Choroid plexus epithelial cell (primary cell): ENCODE data around the gene LIN54.

ENCODE experiments used
- DNase-seq: peaks from one replicate; pipeline ENCODE4 v3.0.0-alpha.2; 2010; ENCODE audit warnings: low read depth
- H3K4me3 ChIP-seq: 2 replicates; pipeline ENCODE4 v1.5.1; 2011; ENCODE audit warnings: low read depth, mild to moderate bottlenecking, control low read depth, low read length, moderate library complexity
- CTCF ChIP-seq: conservative IDR thresholded peaks from 2 replicates; pipeline ENCODE4 v1.5.1; 2011; ENCODE audit warnings: low read depth, mild to moderate bottlenecking, control low read depth, inconsistent platforms, low read length, moderate library complexity

The LIN54 gene

GRCh38 chr4:82969414-82969813 lies 41.2 kb downstream of the LIN54 start:
- TF ChIP-seq CTCF = no peak
- no peak for DNase-seq
- H3K4me3 ChIP-seq = no peak overlapping the region

GRCh38 chr4:82968972-82969371 lies 41.7 kb downstream of the LIN54 start:
- H3K4me3 ChIP-seq = no peak overlapping the region
- TF ChIP-seq CTCF = no peak
- DNase-seq = no peak

- no peak overlapping the region for H3K4me3 ChIP-seq
Measured at GRCh38 chr4:82965763-82966162, 44.9 kb downstream of the LIN54 start.

GRCh38 chr4:82957045-82957444 lies 53.6 kb downstream of the LIN54 start:
- no peak for TF ChIP-seq CTCF
- no peak for DNase-seq
- no peak overlapping the region for H3K4me3 ChIP-seq

More at GRCh38 chr4:82965763-82966162, 44.9 kb downstream of the LIN54 start:
- no peak for DNase-seq
- TF ChIP-seq CTCF = no peak

- TF ChIP-seq CTCF = no peak
- peak; percentile 4 for DNase-seq
Measured at GRCh38 chr4:82954212-82954611, 56.4 kb downstream of the LIN54 start.

GRCh38 chr4:82951196-82951595 lies 59.4 kb downstream of the LIN54 start:
- no peak overlapping the region for H3K4me3 ChIP-seq
- no peak for TF ChIP-seq CTCF
- peak; percentile 2 for DNase-seq

More at GRCh38 chr4:82954212-82954611, 56.4 kb downstream of the LIN54 start:
- H3K4me3 ChIP-seq = no peak overlapping the region

GRCh38 chr4:82948647-82949204 lies 61.9 kb downstream of the LIN54 start:
- H3K4me3 ChIP-seq = no peak overlapping the region
- TF ChIP-seq CTCF = no peak
- peak; percentile 73 for DNase-seq
